ENCODE measurements around the gene GNAS-AS1.

DNA sequence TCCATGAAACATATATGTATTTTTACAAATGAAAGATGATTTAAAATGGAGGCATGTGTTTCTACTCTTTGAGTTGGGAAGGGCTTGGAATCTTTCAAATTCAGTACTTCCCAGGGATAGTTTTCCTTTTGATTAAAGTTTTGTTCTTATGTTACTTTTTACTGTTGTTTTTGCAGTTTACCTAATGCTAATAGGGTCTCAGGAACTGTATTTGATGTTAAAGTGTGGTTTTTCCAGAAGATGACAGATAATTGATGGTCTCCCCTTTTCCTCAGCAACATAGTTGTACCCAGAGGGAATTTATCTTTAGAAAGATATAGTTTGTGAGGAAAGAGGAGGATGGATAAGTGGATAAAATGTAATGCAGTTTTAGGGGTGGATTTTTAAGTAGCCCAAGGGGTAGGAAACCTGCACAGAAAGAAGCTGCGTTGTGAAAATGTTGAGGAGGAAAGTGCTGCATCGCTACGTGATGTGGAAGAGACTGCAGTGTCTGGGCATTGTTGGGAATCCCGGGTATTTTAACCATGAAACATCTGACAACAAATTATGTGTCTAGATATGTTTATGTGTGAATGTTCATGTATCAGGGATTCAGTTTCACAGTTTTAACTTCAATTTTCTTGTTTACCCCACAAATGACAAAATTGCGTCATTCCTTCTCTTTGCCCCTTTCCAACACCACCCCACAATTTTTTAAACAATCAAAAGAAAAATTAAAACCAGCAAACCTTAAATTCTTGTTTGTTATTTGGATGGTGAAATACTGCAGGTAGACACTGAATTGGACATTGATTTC is 44.1 kb upstream of the GNAS-AS1 start:
- TF ChIP-seq, protein P1, sequence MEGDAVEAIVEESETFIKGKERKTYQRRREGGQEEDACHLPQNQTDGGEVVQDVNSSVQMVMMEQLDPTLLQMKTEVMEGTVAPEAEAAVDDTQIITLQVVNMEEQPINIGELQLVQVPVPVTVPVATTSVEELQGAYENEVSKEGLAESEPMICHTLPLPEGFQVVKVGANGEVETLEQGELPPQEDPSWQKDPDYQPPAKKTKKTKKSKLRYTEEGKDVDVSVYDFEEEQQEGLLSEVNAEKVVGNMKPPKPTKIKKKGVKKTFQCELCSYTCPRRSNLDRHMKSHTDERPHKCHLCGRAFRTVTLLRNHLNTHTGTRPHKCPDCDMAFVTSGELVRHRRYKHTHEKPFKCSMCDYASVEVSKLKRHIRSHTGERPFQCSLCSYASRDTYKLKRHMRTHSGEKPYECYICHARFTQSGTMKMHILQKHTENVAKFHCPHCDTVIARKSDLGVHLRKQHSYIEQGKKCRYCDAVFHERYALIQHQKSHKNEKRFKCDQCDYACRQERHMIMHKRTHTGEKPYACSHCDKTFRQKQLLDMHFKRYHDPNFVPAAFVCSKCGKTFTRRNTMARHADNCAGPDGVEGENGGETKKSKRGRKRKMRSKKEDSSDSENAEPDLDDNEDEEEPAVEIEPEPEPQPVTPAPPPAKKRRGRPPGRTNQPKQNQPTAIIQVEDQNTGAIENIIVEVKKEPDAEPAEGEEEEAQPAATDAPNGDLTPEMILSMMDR (conservative IDR thresholded peaks at IDR 0.05 in 1 of 2, IDR thresholded peaks at IDR 0.05 in 1 of 2; ENCODE audit: low read depth in 1 of 2, low read length in 2 of 2): no peak
- TF ChIP-seq EZH2 (IDR thresholded peaks at IDR 0.05; ENCODE audit: low read length, missing control alignments): no peak
